Panc1 (cell line): ENCODE data around the gene MAP9. TPM values are rescaled to one million over a fixed set of nuclear protein-coding genes. Genes with fewer than 3 reads are reported as not detected.

ENCODE experiments used
- ATAC-seq: fragments of 200-7000 bp; cut with Tn5 transposase; 2 replicates; pipeline ENCODE4 v1.9.1; 2020; ENCODE audit warnings: mild to moderate bottlenecking, moderate library complexity
- BruUV-seq: library from RNA; stranded (reverse); fragments of 400-500 nt; replicated peaks from 2 replicates; lab custom pipeline; 2021; lab: Mats Ljungman, UMichigan
- CTCF ChIA-PET: fragments of 300-600 bp; sonication (Branson Sonifier 250); formaldehyde crosslinking; loops from one replicate; lab custom pipeline; 2022; ENCODE audit warnings: antibody characterized with exemption; lab: Charles Lee
- POLR2A ChIA-PET: fragments of 300-600 bp; sonication (Branson Sonifier 250); formaldehyde crosslinking; loops from one replicate; lab custom pipeline; 2022; ENCODE audit warnings: antibody characterized with exemption; lab: Charles Lee
- DNase-seq: peaks from one replicate; pipeline ENCODE4 v3.0.0-alpha.2; 2010; ENCODE audit warnings: low read depth, low spot score
- H3K27ac ChIP-seq: 2 replicates; pipeline ENCODE4 v1.5.1; 2011; ENCODE audit warnings: mild to moderate bottlenecking, low read length, inconsistent platforms
- H3K27me3 ChIP-seq: fragments of 200-500 bp; sonication (Bioruptor generic); 2 replicates; pipeline ENCODE4 v1.6.0; 2014; ENCODE audit warnings: low read length, inconsistent platforms; ENCODE audit not compliant: control insufficient read depth, insufficient read depth
- H3K36me3 ChIP-seq: fragments of 200-500 bp; sonication (Bioruptor generic); 2 replicates; pipeline ENCODE4 v1.5.1; 2014; ENCODE audit warnings: inconsistent platforms, mild to moderate bottlenecking, low read length, moderate library complexity; ENCODE audit not compliant: control insufficient read depth, insufficient read depth
- H3K4me1 ChIP-seq: 2 replicates; pipeline ENCODE4 v1.5.1; 2011; ENCODE audit warnings: inconsistent platforms, mild to moderate bottlenecking, low read length, moderate library complexity; ENCODE audit not compliant: control insufficient read depth, insufficient read depth
- H3K4me3 ChIP-seq, 2 experiments: 2 replicates each; pipeline ENCODE4 v1.5.1; 2011 to 2012; ENCODE audit warnings: low read depth in 2 of 2, low read length in 2 of 2, mild to moderate bottlenecking in 2 of 2, inconsistent platforms in 1 of 2, moderate library complexity in 1 of 2
- H3K9me3 ChIP-seq: fragments of 200-500 bp; sonication (Bioruptor generic); 2 replicates; pipeline ENCODE4 v1.5.1; 2014; ENCODE audit warnings: low read depth, mild to moderate bottlenecking, inconsistent platforms, low read length, moderate library complexity; ENCODE audit not compliant: control insufficient read depth, insufficient read depth
- CTCF ChIP-seq: fragments of 450-650 bp; IDR thresholded peaks from 2 replicates; pipeline ENCODE4 v1.5.1; 2017; ENCODE audit warnings: mild to moderate bottlenecking
- POLR2AphosphoS5 ChIP-seq: IDR thresholded peaks from 2 replicates; pipeline ENCODE4 v1.6.1; 2012; ENCODE audit warnings: mild to moderate bottlenecking, low read depth, low read length, moderate library complexity
- REST ChIP-seq, 2 experiments: IDR thresholded peaks; 2 replicates each; pipeline ENCODE4 v1.6.1; 2011 to 2012; ENCODE audit warnings: low read depth in 2 of 2, control low read depth in 1 of 2, low read length in 1 of 2, mild to moderate bottlenecking in 1 of 2, moderate library complexity in 1 of 2; ENCODE audit not compliant: insufficient read depth in 1 of 2
- SIN3A ChIP-seq: IDR thresholded peaks from 2 replicates; pipeline ENCODE4 v1.6.1; 2012; ENCODE audit warnings: low read depth, mild to moderate bottlenecking, low read length, moderate library complexity, borderline replicate concordance; ENCODE audit not compliant: insufficient read depth
- TCF7L2 ChIP-seq: IDR thresholded peaks from 2 replicates; pipeline ENCODE4 v1.6.1; 2011; ENCODE audit warnings: mild to moderate bottlenecking, low read depth, low read length, inconsistent platforms
- in situ Hi-C: cut with HindIII; loops from 2 replicates; pipeline ENCODE4 v1.10.0; 2016; ENCODE audit warnings: low sequenced_read_pairs, low pct_unique_long_range_greater_than_20kb
- intact Hi-C: fragments of 100-400 bp; cut with micrococcal nuclease; formaldehyde crosslinking; loops from one replicate; pipeline ENCODE4 v1.10.0; 2022; ENCODE audit not compliant: unreplicated experiment
- total RNA-seq: library from RNA; stranded (reverse); gene quantifications from one replicate; pipeline ENCODE4 v1.2.1, GENCODE V29; 2021; ENCODE audit not compliant: unreplicated experiment

MAP9 gene
- total RNA-seq, 1 experiment from 2014 or later = 9.8 TPM

- ChIA-PET CTCF (no interaction called here), POLR2A (no interaction called here)
- ATAC-seq (no peak), DNase-seq (peak; percentile 5)
- Histone ChIP-seq H3K27ac (no peak overlapping the region), H3K9me3 (no peaks in the 10 kb centered on the region), H3K36me3 (no peaks in the 10 kb centered on the region), H3K4me3 (no peak overlapping the region), H3K27me3 (no peaks in the 10 kb centered on the region), H3K4me1 (no peaks in the 10 kb centered on the region)
- no TSS peak for BruUV-seq
- in situ Hi-C loops = no loop called here
- intact Hi-C loops = no loop called here
- TF ChIP-seq CTCF = no peak
- TF ChIP-seq POLR2AphosphoS5 = no peak
- no peak for TF ChIP-seq TCF7L2
- TF ChIP-seq REST (IDR thresholded peaks at IDR 0.05; ENCODE audit: insufficient read depth in 1 of 2, low read depth in 2 of 2, low read length in 1 of 2) = no peak
These were observed 34.6 kb downstream of the MAP9 start for GRCh38 chr4:155342142-155342541.

GRCh38 chr4:155339999-155340398 is 36.8 kb downstream of the MAP9 start:
- intact Hi-C loops = no loop called here
- Histone ChIP-seq H3K36me3 (no peaks in the 10 kb centered on the region), H3K27ac (no peak overlapping the region), H3K27me3 (no peaks in the 10 kb centered on the region), H3K4me1 (no peaks in the 10 kb centered on the region), H3K9me3 (no peaks in the 10 kb centered on the region), H3K4me3 (no peak overlapping the region)
- in situ Hi-C loops = no loop called here
- POLR2A ChIA-PET = no interaction called here
- DNase-seq (no peak), ATAC-seq (0 out of 2 replicates have a peak, but pooled peaks have one; percentile 38)
- TF ChIP-seq CTCF = no peak
- no peak for TF ChIP-seq SIN3A
- no peak for TF ChIP-seq TCF7L2
- no peak for TF ChIP-seq POLR2AphosphoS5
- no peak for TF ChIP-seq REST (IDR thresholded peaks at IDR 0.05; ENCODE audit: insufficient read depth in 1 of 2, low read depth in 2 of 2, low read length in 1 of 2)
- BruUV-seq = no TSS peak
- CTCF ChIA-PET = no interaction called here
